ENCODE measurements around the gene DIO2. TPM values are rescaled to one million over a fixed set of nuclear protein-coding genes. Genes with fewer than 3 reads are reported as not detected.
A peak's percentile ranks its signal among the peaks of the same experiment; 100 is the strongest.

DIO2 gene
- 0.91 and 1.1 TPM in 2 replicates for polyA plus RNA-seq (2012; rRNA removed)
- 0.53 and 0.79 TPM in 2 replicates for polyA plus RNA-seq (2012; cell fraction: cytosol; rRNA removed)
- polyA plus RNA-seq (2012; cell fraction: nucleus; rRNA removed) = 1.4 and 1.9 TPM in 2 replicates

- no peaks in the 10 kb centered on the region for H3K79me2 ChIP-seq (ENCODE audit: insufficient read depth)
- 20% methylated on average over 16 of the region's 17 CpGs for WGBS (ENCODE audit: low lambda C conversion rate)
Measured at GRCh38 chr14:80211153-80212022, at the start of gene DIO2. Gene DIO2, minus strand, starts transcription at chr14:80211504. Its CDS starts 32 bp downstream, at chr14:80211472.

More at GRCh38 chr14:80211153-80212022, at the start of gene DIO2:
- no peak for DNase-seq
- POLR2A ChIA-PET = no interaction called here
- Histone ChIP-seq H3K27me3 (ENCODE audit: insufficient read depth) (no peaks in the 10 kb centered on the region), H3K9ac (peak within 1 kb of the TSS; percentile 50; the same call in 1 of the 2 replicates), H4K20me1 (ENCODE audit: insufficient read depth) (no peaks in the 10 kb centered on the region), H2AFZ (ENCODE audit: low read depth) (peak within 1 kb of the TSS; percentile 77), H3K9me3 (no peaks in the 10 kb centered on the region), H3K9me2 (no peaks in the 10 kb centered on the region), H3K4me3 (ENCODE audit: low read depth in 2 of 2, low read length in 1 of 2) (peak within 1 kb of the TSS; percentile 50 to 52), H3K4me2 (peak within 1 kb of the TSS; percentile 68), H3K4me1 (ENCODE audit: control insufficient read depth in 1 of 2, insufficient read depth in 2 of 2, low read depth in 1 of 2, low read length in 1 of 2) (peaks cover 0 to 3% of the 10 kb centered on the region in 2 experiments; a peak in 2 of 4 replicates), H3K27ac (ENCODE audit: low read depth in 2 of 2, low read length in 1 of 2) (peak within 1 kb of the TSS in 1 of 2 experiments; percentile 8; a peak in 1 of 4 replicates), H3K36me3 (replicated peaks in 1 of 2; ENCODE audit: control insufficient read depth in 1 of 2, insufficient read depth in 2 of 2, low read length in 1 of 2) (no peaks in the 10 kb centered on the region), H3F3A (replicated peaks; ENCODE audit: insufficient read depth) (no peaks in the 10 kb centered on the region)
- CTCF ChIA-PET = no interaction called here
- TF ChIP-seq FOSL2 (IDR thresholded peaks at IDR 0.05; ENCODE audit: borderline replicate concordance, low read depth) (no peak), USF1 (IDR thresholded peaks at IDR 0.05; ENCODE audit: borderline replicate concordance, low read depth) (peak; percentile 42; the same call in 1 of the 2 replicates), RXRA (IDR thresholded peaks at IDR 0.05; ENCODE audit: borderline replicate concordance, low read depth) (no peak), ZBTB33 (IDR thresholded peaks at IDR 0.05; ENCODE audit: borderline replicate concordance, low read depth) (no peak), JUND (IDR thresholded peaks at IDR 0.05) (no peak), NRF1 (IDR thresholded peaks at IDR 0.05; ENCODE audit: low read depth, low read length) (no peak), IRF3 (IDR thresholded peaks at IDR 0.05; ENCODE audit: low read depth, low read length) (no peak), GATA2 (CRISPR knock-in tag; IDR thresholded peaks at IDR 0.05) (no peak), CHD2 (IDR thresholded peaks at IDR 0.05; ENCODE audit: low read length, partially characterized antibody) (no peak), CTCF (IDR thresholded peaks at IDR 0.05) (no peak), USF2 (IDR thresholded peaks at IDR 0.05; ENCODE audit: borderline replicate concordance, low read depth, low read length) (no peak), FOXM1 (IDR thresholded peaks at IDR 0.05; ENCODE audit: low read depth) (no peak), TCF12 (IDR thresholded peaks at IDR 0.05) (no peak), MAX (IDR thresholded peaks at IDR 0.05; ENCODE audit: low read depth) (peak; percentile 93)

Measured in SK-N-SH (cell line).